ENCODE measurements around the gene PCDHB11. TPM values are rescaled to one million over a fixed set of nuclear protein-coding genes. Genes with fewer than 3 reads are reported as not detected.

PCDHB11 gene
- total RNA-seq, 4 donors from 2014 or later = 2.0 to 3.4 (median 2.5) TPM

GRCh38 chr5:141250576-141250975 is 51.1 kb downstream of the PCDHB11 start:
- no peaks in the 10 kb centered on the region for H3K9me3 ChIP-seq

More at GRCh38 chr5:141250576-141250975, 51.1 kb downstream of the PCDHB11 start:
- DNase-seq = no peak
- Histone ChIP-seq H3K4me1 (no peaks in the 10 kb centered on the region), H3K27ac (no peak overlapping the region), H3K27me3 (no peaks in the 10 kb centered on the region), H3K36me3 (no peaks in the 10 kb centered on the region), H3K4me3 (replicated peaks in 1 of 3) (no peak overlapping the region)
- no peak for TF ChIP-seq POLR2A (IDR thresholded peaks at IDR 0.05)
- TF ChIP-seq, protein P1, sequence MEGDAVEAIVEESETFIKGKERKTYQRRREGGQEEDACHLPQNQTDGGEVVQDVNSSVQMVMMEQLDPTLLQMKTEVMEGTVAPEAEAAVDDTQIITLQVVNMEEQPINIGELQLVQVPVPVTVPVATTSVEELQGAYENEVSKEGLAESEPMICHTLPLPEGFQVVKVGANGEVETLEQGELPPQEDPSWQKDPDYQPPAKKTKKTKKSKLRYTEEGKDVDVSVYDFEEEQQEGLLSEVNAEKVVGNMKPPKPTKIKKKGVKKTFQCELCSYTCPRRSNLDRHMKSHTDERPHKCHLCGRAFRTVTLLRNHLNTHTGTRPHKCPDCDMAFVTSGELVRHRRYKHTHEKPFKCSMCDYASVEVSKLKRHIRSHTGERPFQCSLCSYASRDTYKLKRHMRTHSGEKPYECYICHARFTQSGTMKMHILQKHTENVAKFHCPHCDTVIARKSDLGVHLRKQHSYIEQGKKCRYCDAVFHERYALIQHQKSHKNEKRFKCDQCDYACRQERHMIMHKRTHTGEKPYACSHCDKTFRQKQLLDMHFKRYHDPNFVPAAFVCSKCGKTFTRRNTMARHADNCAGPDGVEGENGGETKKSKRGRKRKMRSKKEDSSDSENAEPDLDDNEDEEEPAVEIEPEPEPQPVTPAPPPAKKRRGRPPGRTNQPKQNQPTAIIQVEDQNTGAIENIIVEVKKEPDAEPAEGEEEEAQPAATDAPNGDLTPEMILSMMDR (IDR thresholded peaks at IDR 0.05) = no peak
- intact Hi-C loops (cut with DNase I) = no loop called here

Other genes with a start within 250 kb of the PCDHB11 start
- gene PCDHAC2, start 233.2 kb upstream of the PCDHB11 start, total RNA-seq = 1 to 10 TPM; 2.0 to 5.4 (median 3.4) TPM
- gene PCDHB1, start 148.3 kb upstream of the PCDHB11 start, total RNA-seq = under 1 TPM in 1 of 4 donors, not detected in 3; under 0.01 TPM
- gene PCDHB2, start 105.0 kb upstream of the PCDHB11 start, total RNA-seq = 1 to 10 TPM; 1.2 to 4.2 (median 3.2) TPM
- 1 to 10 TPM in 3 of 4 donors, under 1 TPM in 1; 0.81 to 3.0 (median 2.4) TPM for gene PCDHB3, start 99.2 kb upstream of the PCDHB11 start, total RNA-seq
- 1 to 10 TPM; 2.0 to 8.7 (median 3.5) TPM for gene PCDHB4, start 77.8 kb upstream of the PCDHB11 start, total RNA-seq
- gene PCDHB5, start 64.4 kb upstream of the PCDHB11 start, total RNA-seq = 10 to 100 TPM in 2 of 4 donors, 1 to 10 TPM in 2; 7.1 to 21.4 (median 11.1) TPM
- gene PCDHB6, start 49.6 kb upstream of the PCDHB11 start, total RNA-seq = 1 to 10 TPM in 2 of 4 donors, under 1 TPM in 2; 0.13 to 2.4 (median 0.71) TPM
- gene PCDHB7, start 27.0 kb upstream of the PCDHB11 start, total RNA-seq = 1 to 10 TPM in 3 of 4 donors, under 1 TPM in 1; 0.67 to 2.8 (median 2.1) TPM
- 1 to 10 TPM in 3 of 4 donors, under 1 TPM in 1; 0.67 to 2.6 (median 1.8) TPM for gene PCDHB8, start 21.8 kb upstream of the PCDHB11 start, total RNA-seq
- gene PCDHB16, start 17.2 kb upstream of the PCDHB11 start, total RNA-seq = 1 to 10 TPM; 3.5 to 4.8 (median 4.1) TPM
- gene PCDHB9, start 12.5 kb upstream of the PCDHB11 start, total RNA-seq = 1 to 10 TPM; 2.0 to 3.9 (median 3.0) TPM
- gene PCDHB10, start 7.3 kb upstream of the PCDHB11 start, total RNA-seq = 1 to 10 TPM; 1.6 to 3.1 (median 2.4) TPM
- gene PCDHB12, start 9.1 kb downstream of the PCDHB11 start, total RNA-seq = 1 to 10 TPM; 1.1 to 3.6 (median 2.4) TPM
- 1 to 10 TPM; 4.0 to 7.2 (median 5.2) TPM for gene PCDHB13, start 14.3 kb downstream of the PCDHB11 start, total RNA-seq
- gene PCDHB14, start 23.7 kb downstream of the PCDHB11 start, total RNA-seq = 1 to 10 TPM; 3.5 to 6.5 (median 4.0) TPM
- gene PCDHB15, start 45.8 kb downstream of the PCDHB11 start, total RNA-seq = 1 to 10 TPM; 3.8 to 6.8 (median 5.5) TPM
- 1 to 10 TPM in 2 of 4 donors, not detected in 2; 1.6 to 4.5 TPM for gene SLC25A2, start 104.4 kb downstream of the PCDHB11 start, total RNA-seq
- 10 to 100 TPM; 48.0 to 72.6 (median 60.9) TPM for gene TAF7, start 121.2 kb downstream of the PCDHB11 start, total RNA-seq
- gene PCDHGA1, start 130.9 kb downstream of the PCDHB11 start, total RNA-seq = 1 to 10 TPM in 2 of 4 donors, under 1 TPM in 2; 0.40 to 1.3 (median 0.87) TPM
- gene PCDHGA2, start 139.1 kb downstream of the PCDHB11 start, total RNA-seq = 1 to 10 TPM; 4.3 to 6.4 (median 5.6) TPM
- 1 to 10 TPM; 3.0 to 4.7 (median 4.1) TPM for gene PCDHGA3, start 144.2 kb downstream of the PCDHB11 start, total RNA-seq
- gene PCDHGB1, start 150.5 kb downstream of the PCDHB11 start, total RNA-seq = 1 to 10 TPM; 3.9 to 7.5 (median 6.0) TPM
- 1 to 10 TPM; 3.5 to 7.7 (median 4.4) TPM for gene PCDHGA4, start 155.4 kb downstream of the PCDHB11 start, total RNA-seq
- gene PCDHGB2, start 160.4 kb downstream of the PCDHB11 start, total RNA-seq = 1 to 10 TPM; 4.4 to 7.6 (median 6.6) TPM
- gene PCDHGA5, start 164.5 kb downstream of the PCDHB11 start, total RNA-seq = 1 to 10 TPM; 3.5 to 5.3 (median 4.2) TPM
- gene PCDHGB3, start 170.6 kb downstream of the PCDHB11 start, total RNA-seq = 1 to 10 TPM; 5.1 to 9.2 (median 5.8) TPM
- gene PCDHGA6, start 174.3 kb downstream of the PCDHB11 start, total RNA-seq = 1 to 10 TPM; 5.6 to 7.3 (median 5.8) TPM
- gene PCDHGA7, start 183.1 kb downstream of the PCDHB11 start, total RNA-seq = 1 to 10 TPM; 5.1 to 9.8 (median 7.8) TPM
- 10 to 100 TPM; 10.4 to 12.5 (median 10.4) TPM for gene PCDHGB4, start 188.1 kb downstream of the PCDHB11 start, total RNA-seq
- gene PCDHGA8, start 193.0 kb downstream of the PCDHB11 start, total RNA-seq = 1 to 10 TPM; 2.9 to 5.8 (median 4.7) TPM
- 10 to 100 TPM; 17.2 to 22.6 (median 20.2) TPM for gene PCDHGB5, start 198.3 kb downstream of the PCDHB11 start, total RNA-seq
- gene PCDHGA9, start 203.2 kb downstream of the PCDHB11 start, total RNA-seq = 10 to 100 TPM in 3 of 4 donors, 1 to 10 TPM in 1; 9.7 to 12.1 (median 11.0) TPM
- 10 to 100 TPM in 3 of 4 donors, 1 to 10 TPM in 1; 9.5 to 11.4 (median 10.9) TPM for gene PCDHGB6, start 208.4 kb downstream of the PCDHB11 start, total RNA-seq
- 10 to 100 TPM in 1 of 4 donors, 1 to 10 TPM in 3; 8.7 to 17.1 (median 9.3) TPM for gene PCDHGA10, start 213.4 kb downstream of the PCDHB11 start, total RNA-seq
- gene PCDHGB7, start 218.1 kb downstream of the PCDHB11 start, total RNA-seq = 10 to 100 TPM in 3 of 4 donors, 1 to 10 TPM in 1; 9.5 to 19.7 (median 11.3) TPM
- 1 to 10 TPM; 8.0 to 9.5 (median 8.2) TPM for gene PCDHGA11, start 221.4 kb downstream of the PCDHB11 start, total RNA-seq
- gene PCDHGA12, start 230.9 kb downstream of the PCDHB11 start, total RNA-seq = 10 to 100 TPM in 2 of 4 donors, 1 to 10 TPM in 2; 9.4 to 13.5 (median 10.7) TPM

Data from thyroid gland (tissue), 4 donors.